Measurements from ENCODE around the gene CASKIN2.
"Not testable (repeated sequence)": the region's sequence is repeated elsewhere in the genome, so short reads cannot be mapped to it uniquely, and the experiment has no call there.

The CASKIN2 gene

DNA sequence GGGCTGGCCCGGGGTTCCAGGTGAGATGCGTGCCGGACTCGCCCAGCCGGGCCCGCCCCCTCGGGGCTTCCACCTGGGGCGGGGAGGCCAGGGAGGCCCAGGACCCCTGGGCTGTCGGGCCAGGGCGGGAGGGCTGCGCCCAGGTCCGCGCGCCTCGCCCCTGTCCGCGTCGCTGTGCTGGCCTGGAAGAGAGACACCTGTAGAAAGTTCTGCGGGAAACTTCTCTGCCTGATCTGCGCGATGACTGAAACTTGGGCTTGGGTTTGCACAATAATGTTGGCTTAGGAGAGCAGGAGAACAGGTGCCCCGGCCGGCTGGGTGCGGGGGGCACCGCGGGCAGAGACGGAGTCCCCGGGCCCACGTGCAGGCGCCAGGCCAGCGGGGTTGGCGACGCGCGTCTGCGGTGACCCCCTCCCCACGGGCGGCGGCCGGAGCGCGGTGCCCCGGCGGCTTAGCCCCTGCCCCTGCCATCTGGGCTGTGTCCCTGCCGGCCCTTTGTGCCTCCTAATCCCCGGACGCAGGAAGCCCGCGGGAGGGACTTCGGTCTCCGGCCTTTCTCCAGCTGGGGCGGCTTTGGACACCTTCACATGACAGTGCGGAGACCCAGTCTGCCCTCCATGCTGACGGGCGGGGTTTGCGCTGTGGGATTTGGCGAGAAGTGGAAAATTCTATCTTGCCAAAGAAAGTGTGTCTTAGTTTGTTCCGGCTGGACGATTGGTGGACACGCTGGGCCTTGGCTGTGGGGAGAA lies 10.6 kb upstream of the CASKIN2 start:
- no peak for DNase-seq (ENCODE audit: low read depth)
- no peak for TF ChIP-seq CTCF (IDR thresholded peaks at IDR 0.05; ENCODE audit: control insufficient read depth, extremely low read depth, insufficient read depth)
- peak overlapping the region; percentile 67 for H3K4me3 ChIP-seq (ENCODE audit: low read depth, low read length)

DNA sequence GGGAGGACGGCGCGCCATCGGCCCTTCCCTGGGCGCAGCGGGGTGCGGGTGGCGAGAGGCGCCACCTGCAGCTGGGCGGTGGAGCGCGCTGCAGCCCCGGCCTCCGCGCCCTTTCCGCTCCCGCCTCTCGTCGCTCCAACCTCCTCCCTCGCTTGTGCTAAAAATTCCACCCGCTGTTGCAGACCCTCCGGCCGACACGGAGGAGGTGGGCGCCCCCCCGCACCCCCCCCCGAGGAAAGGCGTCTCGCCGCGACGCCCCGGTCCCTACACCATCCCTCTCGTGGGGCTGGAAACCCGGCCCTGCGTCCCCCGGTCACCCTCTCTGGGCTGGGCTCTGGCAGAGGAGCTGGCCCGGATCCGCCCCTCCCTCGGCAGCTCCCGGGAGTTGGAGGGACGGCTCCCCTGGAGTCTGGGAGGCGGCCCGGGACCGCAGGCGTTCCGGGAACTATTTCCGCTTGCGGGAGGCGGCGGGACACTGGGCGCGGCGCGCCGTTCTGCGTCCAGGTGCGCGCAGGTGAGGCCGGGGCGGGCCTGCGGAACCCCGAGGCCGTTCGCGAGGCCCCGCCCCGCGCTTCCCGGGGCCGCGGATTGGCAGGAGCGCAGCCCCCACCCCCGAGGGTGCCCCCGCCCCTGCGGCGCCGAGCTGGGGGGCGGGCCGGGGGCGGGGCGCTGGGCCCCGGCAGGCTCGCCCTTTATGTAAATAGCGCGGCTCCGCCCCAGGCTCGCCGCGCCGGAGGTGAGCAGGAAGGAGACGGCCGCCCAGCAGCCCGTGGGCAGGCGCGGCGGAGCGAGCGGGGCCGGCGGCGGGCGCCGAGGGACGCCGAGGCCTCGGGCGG lies 9.9 kb upstream of the CASKIN2 start, which contains the start of gene LLGL2:
Gene LLGL2 (plus strand): TSS at position 728 of the 836 bp plus-strand sequence. CDS start 17,730 bp downstream, outside the sequence.
- peak; percentile 77 for TF ChIP-seq CTCF (IDR thresholded peaks at IDR 0.05; ENCODE audit: control insufficient read depth, extremely low read depth, insufficient read depth)
- DNase-seq (ENCODE audit: low read depth): peak; percentile 67
- H3K4me3 ChIP-seq (ENCODE audit: low read depth, low read length): peak within 1 kb of the TSS; percentile 71

DNA sequence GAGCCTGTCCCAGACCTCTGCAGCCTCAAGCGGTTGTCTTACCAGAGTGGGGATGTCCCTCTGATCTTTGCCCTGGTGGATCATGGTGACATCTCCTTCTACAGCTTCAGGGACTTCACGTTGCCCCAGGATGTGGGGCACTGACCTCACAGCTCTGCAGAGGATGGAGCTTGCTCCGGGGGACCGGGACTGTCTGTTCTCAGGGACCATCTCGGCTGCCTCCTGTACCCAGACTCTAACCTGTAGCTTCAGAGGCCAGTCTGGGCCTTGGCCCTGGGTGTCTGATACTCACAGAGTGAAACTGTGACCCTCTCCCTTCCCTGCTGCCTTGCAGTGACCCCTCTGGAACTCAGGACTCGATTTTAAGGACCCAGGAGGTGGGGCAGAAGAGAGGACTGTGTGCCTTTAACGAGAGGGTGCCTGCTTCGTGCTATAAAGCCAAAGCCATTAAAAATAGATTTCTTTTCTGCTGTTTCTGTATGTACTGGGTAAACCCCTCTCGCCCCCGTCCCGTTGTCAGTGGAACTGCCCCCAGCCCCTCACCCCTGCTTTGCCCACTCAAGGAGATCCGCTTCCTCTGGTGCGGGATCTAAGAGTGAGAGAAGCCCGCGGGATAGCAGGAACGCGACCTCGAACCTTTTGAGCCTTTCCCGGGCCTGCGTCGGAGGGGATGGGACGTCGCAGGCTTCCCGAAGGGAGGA lies 9.1 kb upstream of the CASKIN2 start:
- peak overlapping the region; percentile 71 for H3K4me3 ChIP-seq (ENCODE audit: low read depth, low read length)
- no peak for DNase-seq (ENCODE audit: low read depth)
- TF ChIP-seq CTCF (IDR thresholded peaks at IDR 0.05; ENCODE audit: control insufficient read depth, extremely low read depth, insufficient read depth): no peak

DNA sequence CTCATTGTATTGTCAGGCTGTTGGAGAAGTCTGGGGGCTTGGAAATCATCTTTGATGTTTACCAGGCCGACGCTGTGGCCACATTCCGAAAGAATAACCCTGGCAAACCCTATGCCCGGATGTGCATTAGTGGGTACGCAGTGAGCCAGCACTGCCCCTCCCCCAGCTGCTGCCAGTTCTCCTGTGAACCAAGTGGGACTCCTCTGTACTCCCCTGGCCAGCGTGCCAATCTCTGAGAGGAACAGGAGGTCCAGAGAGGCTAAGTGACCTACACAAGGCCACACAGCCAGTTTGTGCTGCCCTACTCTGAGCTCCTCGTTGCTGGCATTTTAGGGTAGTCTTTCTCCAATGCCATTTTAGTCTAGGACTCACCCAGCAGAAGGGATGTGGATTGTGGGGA lies 8.3 kb upstream of the CASKIN2 start:
- DNase-seq (ENCODE audit: low read depth): no peak
- TF ChIP-seq CTCF (IDR thresholded peaks at IDR 0.05; ENCODE audit: control insufficient read depth, extremely low read depth, insufficient read depth): no peak
- H3K4me3 ChIP-seq (ENCODE audit: low read depth, low read length): no peak overlapping the region

- DNase-seq (ENCODE audit: low read depth): no peak
- no peak overlapping the region for H3K4me3 ChIP-seq (ENCODE audit: low read depth, low read length)
- TF ChIP-seq CTCF (IDR thresholded peaks at IDR 0.05; ENCODE audit: control insufficient read depth, extremely low read depth, insufficient read depth): no peak
Observed at GRCh38 chr17:75521951-75522727, 6.8 kb upstream of the CASKIN2 start.

DNA sequence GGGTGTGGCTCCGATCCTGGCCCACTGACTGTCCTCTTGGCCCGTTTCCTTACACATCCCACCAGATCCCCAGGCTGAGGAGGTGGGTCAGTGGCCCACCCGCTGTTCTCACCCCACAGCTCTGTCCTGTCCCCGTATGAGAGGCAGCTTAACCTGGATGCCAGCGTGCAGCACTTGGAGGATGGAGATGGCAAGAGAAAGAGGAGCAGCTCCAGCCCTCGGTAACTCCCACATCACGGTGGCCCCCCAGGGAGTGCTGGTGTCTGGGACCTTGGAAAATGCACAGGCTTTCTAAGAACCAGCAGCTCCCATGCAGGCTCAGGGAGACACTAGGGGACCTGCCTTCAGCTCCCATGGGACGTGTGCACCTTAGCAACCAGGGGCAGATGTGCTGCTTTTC lies 6.0 kb upstream of the CASKIN2 start:
- H3K4me3 ChIP-seq (ENCODE audit: low read depth, low read length): no peak overlapping the region
- no peak for DNase-seq (ENCODE audit: low read depth)
- no peak for TF ChIP-seq CTCF (IDR thresholded peaks at IDR 0.05; ENCODE audit: control insufficient read depth, extremely low read depth, insufficient read depth)

GRCh38 chr17:75520413-75520812 lies 5.1 kb upstream of the CASKIN2 start:
- not testable (repeated sequence) for H3K4me3 ChIP-seq (ENCODE audit: low read depth, low read length); DNase-seq (ENCODE audit: low read depth)

Measured in LNCaP clone FGC (cell line).